Measurements from ENCODE around the gene ARRB1.

The ARRB1 gene

GRCh38 chr11:75239531-75240290 lies 111.8 kb downstream of the ARRB1 start:
- DNase-seq (ENCODE audit: extremely low read depth in 1 of 2, low read depth in 1 of 2), result no peak

GRCh38 chr11:75238595-75239440 lies 112.6 kb downstream of the ARRB1 start:
- DNase-seq (ENCODE audit: extremely low read depth in 1 of 2, low read depth in 1 of 2), result no peak

GRCh38 chr11:75237050-75237449 lies 114.4 kb downstream of the ARRB1 start:
- DNase-seq (ENCODE audit: extremely low read depth in 1 of 2, low read depth in 1 of 2), result no peak

- no peak for DNase-seq (ENCODE audit: extremely low read depth in 1 of 2, low read depth in 1 of 2)
Observed at GRCh38 chr11:75236062-75236461, 115.4 kb downstream of the ARRB1 start.

GRCh38 chr11:75233754-75234172 lies 117.7 kb downstream of the ARRB1 start:
- no peak for DNase-seq (ENCODE audit: extremely low read depth in 1 of 2, low read depth in 1 of 2)

GRCh38 chr11:75230621-75231020 lies 120.8 kb downstream of the ARRB1 start:
- DNase-seq (ENCODE audit: extremely low read depth in 1 of 2, low read depth in 1 of 2), result no peak

- no peak for DNase-seq (ENCODE audit: extremely low read depth in 1 of 2, low read depth in 1 of 2)
Observed at GRCh38 chr11:75229466-75229865, 122.0 kb downstream of the ARRB1 start.

GRCh38 chr11:75225794-75226193 lies 125.7 kb downstream of the ARRB1 start:
- DNase-seq (ENCODE audit: extremely low read depth in 1 of 2, low read depth in 1 of 2), result no peak

- no peak for DNase-seq (ENCODE audit: extremely low read depth in 1 of 2, low read depth in 1 of 2)
Observed at GRCh38 chr11:75223954-75224643, 127.4 kb downstream of the ARRB1 start.

GRCh38 chr11:75219869-75220268 lies 131.6 kb downstream of the ARRB1 start:
- no peak for DNase-seq (ENCODE audit: extremely low read depth in 1 of 2, low read depth in 1 of 2)

GRCh38 chr11:75214843-75215242 lies 136.6 kb downstream of the ARRB1 start:
- no peak for DNase-seq (ENCODE audit: extremely low read depth in 1 of 2, low read depth in 1 of 2)

- DNase-seq (ENCODE audit: extremely low read depth in 1 of 2, low read depth in 1 of 2), result peak; percentile 33 to 62
Observed at GRCh38 chr11:75214411-75214821, 137.0 kb downstream of the ARRB1 start.

Measured in activated CD8-positive, alpha-beta memory T cell treated with anti-CD3 and anti-CD28 coated beads for 1 hour (primary cell).